ENCODE measurements around the gene ROBO1.

Gene ROBO1

DNA sequence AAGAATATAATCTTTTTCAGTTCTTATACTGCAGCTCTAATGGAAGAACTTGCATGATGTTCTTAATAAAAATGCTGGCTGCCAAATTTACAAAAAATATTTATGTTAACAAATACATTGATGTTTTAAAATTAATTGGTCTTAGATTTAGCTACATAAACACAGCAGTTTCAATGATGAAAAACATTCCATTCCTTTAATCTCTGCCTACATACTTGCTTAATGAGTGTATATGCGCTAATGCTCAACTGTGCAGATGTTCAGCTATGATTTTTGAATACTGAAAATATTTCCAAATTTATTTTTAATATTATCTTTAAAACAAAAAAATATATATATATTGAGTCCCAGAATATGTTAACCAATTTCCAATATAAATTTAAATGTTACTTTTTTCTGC is 867.4 kb downstream of the ROBO1 start:
- H3K27ac ChIP-seq (ENCODE audit: low read length) = no peak overlapping the region

DNA sequence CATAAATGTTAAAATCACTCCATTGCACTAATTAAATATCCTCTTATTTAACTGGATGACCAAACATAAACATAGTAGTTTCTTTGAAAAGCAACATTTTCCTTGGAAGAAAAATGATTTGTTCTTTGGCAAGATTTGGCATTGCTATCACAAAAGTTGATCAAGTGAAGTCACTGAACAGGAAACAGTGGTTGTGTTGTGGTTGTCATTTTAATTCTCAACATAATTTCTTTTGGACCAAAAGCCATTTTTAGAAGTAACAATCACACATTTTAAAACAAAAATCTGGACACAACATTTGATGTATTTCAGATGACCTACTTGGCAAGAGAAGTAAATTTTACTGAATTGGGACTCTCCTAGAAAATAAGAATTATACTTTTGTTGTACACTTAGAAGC is 872.3 kb downstream of the ROBO1 start:
- no peak for TF ChIP-seq EZH2phosphoT487 (IDR thresholded peaks at IDR 0.05; ENCODE audit: low read length)
- H3K4me2 ChIP-seq (ENCODE audit: low read depth, low read length) = no peak overlapping the region
- H3K79me2 ChIP-seq (ENCODE audit: low read length) = no peaks in the 10 kb centered on the region
- no peaks in the 10 kb centered on the region for H3F3A ChIP-seq (ENCODE audit: insufficient read depth, low read length)
- no peak overlapping the region for H3K27ac ChIP-seq (ENCODE audit: low read length)
- no peak for DNase-seq
- no peaks in the 10 kb centered on the region for H3K9me2 ChIP-seq (replicated peaks; ENCODE audit: insufficient read depth, low read length)
- H3K4me1 ChIP-seq (ENCODE audit: low read length) = no peaks in the 10 kb centered on the region
- no peak overlapping the region for H3K9ac ChIP-seq (ENCODE audit: low read length)
- no peak overlapping the region for H2AFZ ChIP-seq (ENCODE audit: low read length)
- no peaks in the 10 kb centered on the region for H3K9me3 ChIP-seq (replicated peaks; ENCODE audit: insufficient read depth, low read length)
- no peak overlapping the region for H3K4me3 ChIP-seq (ENCODE audit: low read length)
- H3K36me3 ChIP-seq (replicated peaks; ENCODE audit: insufficient read depth, low read length) = no peaks in the 10 kb centered on the region
- H3K27me3 ChIP-seq (replicated peaks; ENCODE audit: insufficient read depth, low read length) = no peaks in the 10 kb centered on the region
- H4K20me1 ChIP-seq (ENCODE audit: insufficient read depth, low read length) = no peaks in the 10 kb centered on the region

More for the DNA sequence above, 867.4 kb downstream of the ROBO1 start:
- no peaks in the 10 kb centered on the region for H3K9me3 ChIP-seq (replicated peaks; ENCODE audit: insufficient read depth, low read length)
- no peaks in the 10 kb centered on the region for H4K20me1 ChIP-seq (ENCODE audit: insufficient read depth, low read length)
- no peak overlapping the region for H3K4me2 ChIP-seq (ENCODE audit: low read depth, low read length)
- H3K27me3 ChIP-seq (replicated peaks; ENCODE audit: insufficient read depth, low read length) = no peaks in the 10 kb centered on the region
- no peaks in the 10 kb centered on the region for H3K36me3 ChIP-seq (replicated peaks; ENCODE audit: insufficient read depth, low read length)
- no peak overlapping the region for H3K9ac ChIP-seq (ENCODE audit: low read length)
- H3K4me3 ChIP-seq (ENCODE audit: low read length) = no peak overlapping the region
- DNase-seq = no peak
- no peaks in the 10 kb centered on the region for H3K4me1 ChIP-seq (ENCODE audit: low read length)
- TF ChIP-seq EZH2 (optimal IDR thresholded peaks at IDR 0.05; ENCODE audit: low read depth, low read length) = no peak
- TF ChIP-seq, protein P1, sequence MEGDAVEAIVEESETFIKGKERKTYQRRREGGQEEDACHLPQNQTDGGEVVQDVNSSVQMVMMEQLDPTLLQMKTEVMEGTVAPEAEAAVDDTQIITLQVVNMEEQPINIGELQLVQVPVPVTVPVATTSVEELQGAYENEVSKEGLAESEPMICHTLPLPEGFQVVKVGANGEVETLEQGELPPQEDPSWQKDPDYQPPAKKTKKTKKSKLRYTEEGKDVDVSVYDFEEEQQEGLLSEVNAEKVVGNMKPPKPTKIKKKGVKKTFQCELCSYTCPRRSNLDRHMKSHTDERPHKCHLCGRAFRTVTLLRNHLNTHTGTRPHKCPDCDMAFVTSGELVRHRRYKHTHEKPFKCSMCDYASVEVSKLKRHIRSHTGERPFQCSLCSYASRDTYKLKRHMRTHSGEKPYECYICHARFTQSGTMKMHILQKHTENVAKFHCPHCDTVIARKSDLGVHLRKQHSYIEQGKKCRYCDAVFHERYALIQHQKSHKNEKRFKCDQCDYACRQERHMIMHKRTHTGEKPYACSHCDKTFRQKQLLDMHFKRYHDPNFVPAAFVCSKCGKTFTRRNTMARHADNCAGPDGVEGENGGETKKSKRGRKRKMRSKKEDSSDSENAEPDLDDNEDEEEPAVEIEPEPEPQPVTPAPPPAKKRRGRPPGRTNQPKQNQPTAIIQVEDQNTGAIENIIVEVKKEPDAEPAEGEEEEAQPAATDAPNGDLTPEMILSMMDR (IDR thresholded peaks at IDR 0.05; ENCODE audit: low read length) = no peak
- TF ChIP-seq EZH2phosphoT487 (IDR thresholded peaks at IDR 0.05; ENCODE audit: low read length) = no peak
- H3K79me2 ChIP-seq (ENCODE audit: low read length) = no peaks in the 10 kb centered on the region
- no peak overlapping the region for H2AFZ ChIP-seq (ENCODE audit: low read length)
- no peaks in the 10 kb centered on the region for H3F3A ChIP-seq (ENCODE audit: insufficient read depth, low read length)
- no peaks in the 10 kb centered on the region for H3K9me2 ChIP-seq (replicated peaks; ENCODE audit: insufficient read depth, low read length)

- H3K36me3 ChIP-seq (replicated peaks; ENCODE audit: insufficient read depth, low read length) = no peaks in the 10 kb centered on the region
- no peaks in the 10 kb centered on the region for H3K27me3 ChIP-seq (replicated peaks; ENCODE audit: insufficient read depth, low read length)
- H3K4me1 ChIP-seq (ENCODE audit: low read length) = no peaks in the 10 kb centered on the region
- no peaks in the 10 kb centered on the region for H3K9me3 ChIP-seq (replicated peaks; ENCODE audit: insufficient read depth, low read length)
- H3K4me3 ChIP-seq (ENCODE audit: low read length) = no peak overlapping the region
- H3K4me2 ChIP-seq (ENCODE audit: low read depth, low read length) = no peak overlapping the region
- peaks cover 4% of the 10 kb centered on the region for H3K79me2 ChIP-seq (ENCODE audit: low read length)
- H3K9ac ChIP-seq (ENCODE audit: low read length) = no peak overlapping the region
- H2AFZ ChIP-seq (ENCODE audit: low read length) = no peak overlapping the region
- DNase-seq = no peak
- no peak overlapping the region for H3K27ac ChIP-seq (ENCODE audit: low read length)
- no peaks in the 10 kb centered on the region for H3F3A ChIP-seq (ENCODE audit: insufficient read depth, low read length)
- no peaks in the 10 kb centered on the region for H4K20me1 ChIP-seq (ENCODE audit: insufficient read depth, low read length)
- no peaks in the 10 kb centered on the region for H3K9me2 ChIP-seq (replicated peaks; ENCODE audit: insufficient read depth, low read length)
- TF ChIP-seq EZH2phosphoT487 (IDR thresholded peaks at IDR 0.05; ENCODE audit: low read length) = no peak
These were observed 873.0 kb downstream of the ROBO1 start for GRCh38 chr3:78894787-78895186.

DNA sequence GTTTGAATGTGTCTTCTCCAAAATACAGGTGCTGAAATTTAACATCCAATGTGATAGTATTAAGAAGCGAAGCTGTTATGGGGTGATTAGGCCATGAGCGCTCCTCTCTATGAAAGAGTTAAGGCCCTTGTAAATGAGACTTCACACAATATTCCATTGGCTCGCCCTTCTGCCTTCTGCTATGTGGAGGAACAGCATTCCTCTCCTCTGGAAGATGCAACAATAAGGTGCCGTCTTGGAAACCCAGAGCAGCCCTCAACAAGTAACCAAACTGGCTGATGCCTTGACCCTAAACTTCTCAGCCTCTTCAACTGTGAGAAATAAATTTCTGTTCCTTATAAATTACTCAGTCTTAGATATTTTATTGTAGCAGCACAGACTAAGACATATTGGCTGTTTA is 874.6 kb downstream of the ROBO1 start:
- Histone ChIP-seq H3K4me1 (ENCODE audit: low read length) (peaks cover 13% of the 10 kb centered on the region), H3K4me2 (ENCODE audit: low read depth, low read length) (no peak overlapping the region), H3K36me3 (replicated peaks; ENCODE audit: insufficient read depth, low read length) (no peaks in the 10 kb centered on the region), H3K79me2 (ENCODE audit: low read length) (peaks cover 4% of the 10 kb centered on the region), H4K20me1 (ENCODE audit: insufficient read depth, low read length) (no peaks in the 10 kb centered on the region), H3K4me3 (ENCODE audit: low read length) (no peak overlapping the region), H3F3A (ENCODE audit: insufficient read depth, low read length) (0 out of 2 replicates have a peak, but pooled peaks cover 8% of the 10 kb centered on the region), H2AFZ (ENCODE audit: low read length) (no peak overlapping the region), H3K9ac (ENCODE audit: low read length) (no peak overlapping the region), H3K9me2 (replicated peaks; ENCODE audit: insufficient read depth, low read length) (no peaks in the 10 kb centered on the region), H3K27ac (ENCODE audit: low read length) (no peak overlapping the region), H3K9me3 (replicated peaks; ENCODE audit: insufficient read depth, low read length) (no peaks in the 10 kb centered on the region), H3K27me3 (replicated peaks; ENCODE audit: insufficient read depth, low read length) (no peaks in the 10 kb centered on the region)
- DNase-seq = no peak
- no peak for TF ChIP-seq EZH2phosphoT487 (IDR thresholded peaks at IDR 0.05; ENCODE audit: low read length)
- TF ChIP-seq EZH2 (optimal IDR thresholded peaks at IDR 0.05; ENCODE audit: low read depth, low read length) = no peak
- TF ChIP-seq, protein P1 (IDR thresholded peaks at IDR 0.05; ENCODE audit: low read length) = no peak

Data from MM.1S (cell line).